Epithelial cell of proximal tubule (primary cell): ENCODE data around the gene CRYGN. TPM values are rescaled to one million over a fixed set of nuclear protein-coding genes. Genes with fewer than 3 reads are reported as not detected.

Experiments used
- DNase-seq: peaks from one replicate; pipeline ENCODE4 v3.0.0-alpha.2; 2011; ENCODE audit warnings: low read depth
- H3K4me3 ChIP-seq: 2 replicates; pipeline ENCODE4 v1.5.1; 2011; ENCODE audit warnings: low read depth, mild to moderate bottlenecking, low read length
- total RNA-seq: library from RNA; depleted of rRNA; stranded (reverse); fragments of >200 nt; gene quantifications from 2 replicates; pipeline ENCODE4 v1.2.3, GENCODE V29; 2015
- TF ChIP-seq, protein P1 (sequence below): conservative IDR thresholded peaks from 2 replicates; pipeline ENCODE4 v1.5.1; 2012; ENCODE audit warnings: low read depth, mild to moderate bottlenecking, low read length

The CRYGN gene
- total RNA-seq, 1 donor from 2014 or later, result not detected

- no peak overlapping the region for H3K4me3 ChIP-seq
- TF ChIP-seq, protein P1, sequence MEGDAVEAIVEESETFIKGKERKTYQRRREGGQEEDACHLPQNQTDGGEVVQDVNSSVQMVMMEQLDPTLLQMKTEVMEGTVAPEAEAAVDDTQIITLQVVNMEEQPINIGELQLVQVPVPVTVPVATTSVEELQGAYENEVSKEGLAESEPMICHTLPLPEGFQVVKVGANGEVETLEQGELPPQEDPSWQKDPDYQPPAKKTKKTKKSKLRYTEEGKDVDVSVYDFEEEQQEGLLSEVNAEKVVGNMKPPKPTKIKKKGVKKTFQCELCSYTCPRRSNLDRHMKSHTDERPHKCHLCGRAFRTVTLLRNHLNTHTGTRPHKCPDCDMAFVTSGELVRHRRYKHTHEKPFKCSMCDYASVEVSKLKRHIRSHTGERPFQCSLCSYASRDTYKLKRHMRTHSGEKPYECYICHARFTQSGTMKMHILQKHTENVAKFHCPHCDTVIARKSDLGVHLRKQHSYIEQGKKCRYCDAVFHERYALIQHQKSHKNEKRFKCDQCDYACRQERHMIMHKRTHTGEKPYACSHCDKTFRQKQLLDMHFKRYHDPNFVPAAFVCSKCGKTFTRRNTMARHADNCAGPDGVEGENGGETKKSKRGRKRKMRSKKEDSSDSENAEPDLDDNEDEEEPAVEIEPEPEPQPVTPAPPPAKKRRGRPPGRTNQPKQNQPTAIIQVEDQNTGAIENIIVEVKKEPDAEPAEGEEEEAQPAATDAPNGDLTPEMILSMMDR, result no peak
- DNase-seq, result no peak
Measured at GRCh38 chr7:151435971-151436370, 4.0 kb downstream of the CRYGN start.

- no peak for DNase-seq
- TF ChIP-seq, protein P1, result no peak
- no peak overlapping the region for H3K4me3 ChIP-seq
Measured at GRCh38 chr7:151435103-151435916, 4.6 kb downstream of the CRYGN start.

GRCh38 chr7:151434549-151434948 lies 5.4 kb downstream of the CRYGN start:
- H3K4me3 ChIP-seq, result no peak overlapping the region
- no peak for DNase-seq
- TF ChIP-seq, protein P1, result no peak

GRCh38 chr7:151433721-151434400 lies 6.1 kb downstream of the CRYGN start:
- TF ChIP-seq, protein P1, result no peak
- no peak overlapping the region for H3K4me3 ChIP-seq
- no peak for DNase-seq

DNA sequence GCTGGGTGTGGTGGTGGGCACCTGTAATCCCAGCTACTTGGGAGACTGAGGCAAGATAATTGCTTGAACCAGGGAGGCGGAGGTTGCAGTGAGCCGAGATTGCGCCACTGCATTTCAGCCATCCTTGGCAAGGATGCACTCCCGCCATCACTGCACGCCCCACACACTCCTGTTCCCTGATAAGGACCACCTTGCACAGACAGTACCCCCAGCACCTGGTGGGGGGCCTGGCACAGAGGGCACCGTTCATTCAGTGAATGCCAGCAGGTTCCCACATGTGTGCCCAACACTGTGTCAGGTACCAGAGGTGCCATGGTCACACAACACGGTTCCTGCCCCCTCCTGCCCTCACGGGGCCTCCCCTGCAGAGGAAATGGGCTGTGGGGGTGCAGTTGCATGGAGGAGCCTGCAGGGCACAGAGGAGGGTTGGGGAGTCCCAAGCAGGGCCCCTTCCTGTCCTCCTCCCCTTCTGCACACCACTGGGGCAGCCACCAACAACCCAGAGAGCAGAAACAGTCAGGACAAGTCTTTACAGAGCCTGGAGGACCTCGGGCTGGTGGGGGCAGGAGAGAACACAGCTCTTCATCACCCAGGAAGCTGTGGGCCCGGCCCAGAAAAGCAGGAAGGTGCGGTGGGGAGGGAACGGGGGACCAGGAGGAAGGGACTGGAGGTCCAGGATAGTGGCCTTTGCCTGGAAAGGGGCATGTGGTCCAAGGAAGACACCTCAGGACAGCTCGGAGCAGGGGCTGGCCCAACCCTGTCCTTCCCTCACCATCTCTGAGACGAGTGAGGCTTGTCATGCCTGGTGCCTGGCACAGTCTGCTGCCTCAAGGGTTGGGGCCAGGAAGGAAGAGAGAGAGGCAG lies 7.1 kb downstream of the CRYGN start:
- TF ChIP-seq, protein P1, result no peak
- no peak overlapping the region for H3K4me3 ChIP-seq
- DNase-seq, result no peak

- no peak for DNase-seq
- H3K4me3 ChIP-seq, result no peak overlapping the region
- TF ChIP-seq, protein P1, result no peak
Measured at GRCh38 chr7:151431768-151432311, 8.1 kb downstream of the CRYGN start.
